Measurements from ENCODE around the gene MVP. TPM values are rescaled to one million over a fixed set of nuclear protein-coding genes. Genes with fewer than 3 reads are reported as not detected.
"Not testable (repeated sequence)": the region's sequence is repeated elsewhere in the genome, so short reads cannot be mapped to it uniquely, and the experiment has no call there.

Gene MVP
- total RNA-seq (100 to 1,000 TPM; 130 to 221 (median 150) TPM), polyA plus RNA-seq (100 to 1,000 TPM; 118 to 183 TPM), total RNA-seq (233 reads per million, percentile 94 among the genes with 10 or more reads in this experiment)

GRCh38 chr16:29820271-29820701 is at the start of gene MVP:
MVP (plus strand) TSS chr16:29820462; CDS start chr16:29830550, 10,088 bp downstream.
- peak within 1 kb of the TSS; percentile 86 to 99 (median 97) for H3K4me3 Mint-ChIP-seq
- POLR2A ChIA-PET: interaction anchor here (0.6 to 6.7 kb wide), 15 partner anchors 8 to 246 kb away, joined by 3 to 109 read pairs (median 4); partner anchors contain the start of genes ALDOA, KIF22, MAZ and PRRT2
- DNase-seq: peak in 8 of 9 donors; percentile 33 to 68 (median 50)
- Histone ChIP-seq H3K4me3 (ENCODE audit: low read length) (peak within 1 kb of the TSS; percentile 95), H3K27ac (ENCODE audit: low read depth, low read length) (peak within 1 kb of the TSS; percentile 84), H3K4me1 (ENCODE audit: control insufficient read depth in 2 of 2, insufficient read depth in 2 of 2, low read length in 2 of 2) (peaks cover 61 to 66% of the 10 kb centered on the region in 2 donors), H3K36me3 (ENCODE audit: control insufficient read depth in 2 of 3, insufficient read depth in 3 of 3, low read length in 3 of 3) (peaks cover 0 to 19% (median 0%) of the 10 kb centered on the region in 3 experiments), H3K27me3 (ENCODE audit: control insufficient read depth in 2 of 2, insufficient read depth in 2 of 2, low read length in 2 of 2) (no peaks in the 10 kb centered on the region), H3K9me3 (ENCODE audit: control insufficient read depth in 2 of 3, low read length in 3 of 3) (no peaks in the 10 kb centered on the region)
- peak within 1 kb of the TSS; percentile 89 to 99 (median 96) for H3K27ac Mint-ChIP-seq
- ATAC-seq: no peak
- peaks cover 0 to 4% (median 0%) of the 10 kb centered on the region in 5 donors for H3K27me3 Mint-ChIP-seq
- H3K36me3 Mint-ChIP-seq: peaks cover 4 to 40% (median 13%) of the 10 kb centered on the region in 5 donors
- H3K4me1 Mint-ChIP-seq: peaks cover 44 to 90% (median 65%) of the 10 kb centered on the region in 7 donors
- CTCF ChIA-PET: interaction anchor here (1.0 to 9.4 kb wide), 6 partner anchors 9 to 119 kb away, joined by 4 to 108 read pairs (median 5); partner anchors contain the start of gene KIF22
- intact Hi-C loops (cut with micrococcal nuclease): loop anchor here (1.0 to 5.0 kb wide), 5 partner anchors 15 to 107 kb away; partner anchors contain the start of genes CDIPT (in 2 of the 2), KCTD13 (in 1 of the 2) and KIF22 (in 1 of the 2)
- H3K9me3 Mint-ChIP-seq: peaks cover 0 to 6% (median 0%) of the 10 kb centered on the region in 11 donors

GRCh38 chr16:29772330-29772729 is 47.9 kb upstream of the MVP start:
- ATAC-seq; H3K27ac ChIP-seq (ENCODE audit: low read depth, low read length); H3K27me3 Mint-ChIP-seq; H3K9me3 Mint-ChIP-seq; H3K9me3 ChIP-seq (ENCODE audit: control insufficient read depth in 2 of 3, low read length in 3 of 3); H3K4me1 ChIP-seq (ENCODE audit: control insufficient read depth in 2 of 2, insufficient read depth in 2 of 2, low read length in 2 of 2); H3K36me3 Mint-ChIP-seq; H3K4me3 Mint-ChIP-seq; H3K27me3 ChIP-seq (ENCODE audit: control insufficient read depth in 2 of 2, insufficient read depth in 2 of 2, low read length in 2 of 2); DNase-seq; H3K36me3 ChIP-seq (ENCODE audit: control insufficient read depth in 2 of 3, insufficient read depth in 3 of 3, low read length in 3 of 3); H3K4me3 ChIP-seq (ENCODE audit: low read length); intact Hi-C loops (cut with micrococcal nuclease): not testable (repeated sequence)
- CTCF ChIA-PET: interaction anchor here (1.5 kb wide), 1 partner anchor 73 kb away, joined by 3 read pairs; no protein-coding TSS in a partner anchor
- peaks cover 13 to 21% (median 16%) of the 10 kb centered on the region in 7 donors for H3K4me1 Mint-ChIP-seq
- POLR2A ChIA-PET: interaction anchor here (1.1 to 1.5 kb wide), 2 partner anchors 14 to 71 kb away, joined by 3 to 4 read pairs; no protein-coding TSS in a partner anchor
- peak overlapping the region in 2 of 9 donors; percentile 64 for H3K27ac Mint-ChIP-seq

GRCh38 chr16:29774730-29775129 is 45.5 kb upstream of the MVP start:
- Histone ChIP-seq H3K27ac (ENCODE audit: low read depth, low read length) (no peak overlapping the region), H3K27me3 (ENCODE audit: control insufficient read depth in 2 of 2, insufficient read depth in 2 of 2, low read length in 2 of 2) (no peaks in the 10 kb centered on the region), H3K36me3 (ENCODE audit: control insufficient read depth in 2 of 3, insufficient read depth in 3 of 3, low read length in 3 of 3) (no peaks in the 10 kb centered on the region), H3K4me3 (ENCODE audit: low read length) (no peak overlapping the region), H3K4me1 (ENCODE audit: control insufficient read depth in 2 of 2, insufficient read depth in 2 of 2, low read length in 2 of 2) (no peaks in the 10 kb centered on the region), H3K9me3 (ENCODE audit: control insufficient read depth in 2 of 3, low read length in 3 of 3) (no peaks in the 10 kb centered on the region)
- H3K4me3 Mint-ChIP-seq: peak overlapping the region in 1 of 10 donors; percentile 32
- DNase-seq (no peak), ATAC-seq (no peak)
- peaks cover 9 to 23% (median 15%) of the 10 kb centered on the region in 7 donors for H3K4me1 Mint-ChIP-seq
- CTCF ChIA-PET: no interaction called here
- intact Hi-C loops (cut with micrococcal nuclease): no loop called here
- peaks cover 0 to 1% (median 0%) of the 10 kb centered on the region in 11 donors for H3K9me3 Mint-ChIP-seq
- no peaks in the 10 kb centered on the region for H3K36me3 Mint-ChIP-seq
- POLR2A ChIA-PET: interaction anchor here (0.9 kb wide), 1 partner anchor 19 kb away, joined by 3 read pairs; no protein-coding TSS in a partner anchor
- peaks cover 0 to 18% (median 0%) of the 10 kb centered on the region in 5 donors for H3K27me3 Mint-ChIP-seq
- H3K27ac Mint-ChIP-seq: peak overlapping the region in 1 of 9 donors; percentile 32

- Mint-ChIP-seq H3K9me3 (peaks cover 0 to 1% (median 0%) of the 10 kb centered on the region in 11 donors), H3K4me3 (no peak overlapping the region), H3K27ac (no peak overlapping the region), H3K36me3 (no peaks in the 10 kb centered on the region), H3K27me3 (peaks cover 0 to 22% (median 0%) of the 10 kb centered on the region in 5 donors), H3K4me1 (peaks cover under 1 to 17% (median 13%) of the 10 kb centered on the region in 7 donors)
- POLR2A ChIA-PET: no interaction called here
- CTCF ChIA-PET: no interaction called here
- Histone ChIP-seq H3K4me3 (ENCODE audit: low read length) (no peak overlapping the region), H3K27me3 (ENCODE audit: control insufficient read depth in 2 of 2, insufficient read depth in 2 of 2, low read length in 2 of 2) (no peaks in the 10 kb centered on the region), H3K9me3 (ENCODE audit: control insufficient read depth in 2 of 3, low read length in 3 of 3) (no peaks in the 10 kb centered on the region), H3K4me1 (ENCODE audit: control insufficient read depth in 2 of 2, insufficient read depth in 2 of 2, low read length in 2 of 2) (no peaks in the 10 kb centered on the region), H3K36me3 (ENCODE audit: control insufficient read depth in 2 of 3, insufficient read depth in 3 of 3, low read length in 3 of 3) (no peaks in the 10 kb centered on the region), H3K27ac (ENCODE audit: low read depth, low read length) (no peak overlapping the region)
- ATAC-seq: no peak
- DNase-seq: no peak
- intact Hi-C loops (cut with micrococcal nuclease): no loop called here
Observed at GRCh38 chr16:29775742-29776408, 44.4 kb upstream of the MVP start.

GRCh38 chr16:29777576-29778350 is 42.5 kb upstream of the MVP start, which contains the start of gene ZG16:
ZG16 (plus strand) TSS chr16:29778256; CDS start chr16:29779267, 1,011 bp downstream.
- H3K4me3 Mint-ChIP-seq: no peak within 1 kb of the TSS
- CTCF ChIA-PET: interaction anchor here (1.4 to 1.6 kb wide), 2 partner anchors 44 to 76 kb away, joined by 3 to 4 read pairs; no protein-coding TSS in a partner anchor
- Histone ChIP-seq H3K36me3 (ENCODE audit: control insufficient read depth in 2 of 3, insufficient read depth in 3 of 3, low read length in 3 of 3) (no peaks in the 10 kb centered on the region), H3K27ac (ENCODE audit: low read depth, low read length) (no peak within 1 kb of the TSS), H3K4me1 (ENCODE audit: control insufficient read depth in 2 of 2, insufficient read depth in 2 of 2, low read length in 2 of 2) (no peaks in the 10 kb centered on the region), H3K27me3 (ENCODE audit: control insufficient read depth in 2 of 2, insufficient read depth in 2 of 2, low read length in 2 of 2) (no peaks in the 10 kb centered on the region), H3K9me3 (ENCODE audit: control insufficient read depth in 2 of 3, low read length in 3 of 3) (no peaks in the 10 kb centered on the region), H3K4me3 (ENCODE audit: low read length) (no peak within 1 kb of the TSS)
- peaks cover 0 to 1% (median 0%) of the 10 kb centered on the region in 11 donors for H3K9me3 Mint-ChIP-seq
- H3K27me3 Mint-ChIP-seq: peaks cover 0 to 22% (median 0%) of the 10 kb centered on the region in 5 donors
- H3K27ac Mint-ChIP-seq: peak within 1 kb of the TSS in 4 of 9 donors; percentile 18 to 42 (median 32)
- POLR2A ChIA-PET: interaction anchor here (1.3 kb wide), 1 partner anchor 12 kb away, joined by 3 read pairs; no protein-coding TSS in a partner anchor
- DNase-seq (no peak), ATAC-seq (no peak)
- peaks cover 4 to 20% (median 11%) of the 10 kb centered on the region in 7 donors for H3K4me1 Mint-ChIP-seq
- no peaks in the 10 kb centered on the region for H3K36me3 Mint-ChIP-seq
- intact Hi-C loops (cut with micrococcal nuclease): no loop called here

- no peaks in the 10 kb centered on the region for H3K27me3 ChIP-seq (ENCODE audit: control insufficient read depth in 2 of 2, insufficient read depth in 2 of 2, low read length in 2 of 2)
- no peaks in the 10 kb centered on the region for H3K36me3 Mint-ChIP-seq
- CTCF ChIA-PET: no interaction called here
- H3K27me3 Mint-ChIP-seq: peaks cover 0 to 22% (median 0%) of the 10 kb centered on the region in 5 donors
- DNase-seq: no peak
- no peaks in the 10 kb centered on the region for H3K9me3 ChIP-seq (ENCODE audit: control insufficient read depth in 2 of 3, low read length in 3 of 3)
- no peak overlapping the region for H3K4me3 Mint-ChIP-seq
- POLR2A ChIA-PET: interaction anchor here (1.4 kb wide), 1 partner anchor 33 kb away, joined by 6 read pairs; the partner anchor contains the start of gene C16orf54
- intact Hi-C loops (cut with micrococcal nuclease): no loop called here
- no peaks in the 10 kb centered on the region for H3K36me3 ChIP-seq (ENCODE audit: control insufficient read depth in 2 of 3, insufficient read depth in 3 of 3, low read length in 3 of 3)
- H3K27ac ChIP-seq (ENCODE audit: low read depth, low read length): no peak overlapping the region
- peak overlapping the region in 1 of 9 donors; percentile 39 for H3K27ac Mint-ChIP-seq
- H3K4me1 ChIP-seq (ENCODE audit: control insufficient read depth in 2 of 2, insufficient read depth in 2 of 2, low read length in 2 of 2): peaks cover under 1 to 3% of the 10 kb centered on the region in 2 donors
- no peak for ATAC-seq
- no peak overlapping the region for H3K4me3 ChIP-seq (ENCODE audit: low read length)
- peaks cover 0 to 4% (median 0%) of the 10 kb centered on the region in 11 donors for H3K9me3 Mint-ChIP-seq
- peaks cover 13 to 21% (median 15%) of the 10 kb centered on the region in 7 donors for H3K4me1 Mint-ChIP-seq
Observed at GRCh38 chr16:29779474-29779873, 40.8 kb upstream of the MVP start.

Data from naive thymus-derived CD4-positive, alpha-beta T cell (primary cell).